PFSK-1 (cell line): ENCODE results near the gene GTPBP8.

Source experiments
- POLR2AphosphoS5 ChIP-seq: IDR thresholded peaks from 2 replicates; pipeline ENCODE4 v1.6.1; 2012; ENCODE audit warnings: low read depth, mild to moderate bottlenecking, control low read depth, low read length, moderate library complexity
- REST ChIP-seq, 2 experiments: IDR thresholded peaks; 2 replicates each; pipeline versions ENCODE4 v1.6.1 to v1.8.0; 2011 to 2012; ENCODE audit warnings: low read depth in 2 of 2, low read length in 2 of 2, control low read depth in 1 of 2, inconsistent platforms in 1 of 2, mild to moderate bottlenecking in 1 of 2, moderate library complexity in 1 of 2; ENCODE audit not compliant: insufficient read depth in 1 of 2

GRCh38 chr3:113002037-113002436 lies 11.3 kb downstream of the GTPBP8 start:
- no peak for TF ChIP-seq REST (IDR thresholded peaks at IDR 0.05; ENCODE audit: insufficient read depth in 1 of 2, low read depth in 2 of 2, low read length in 2 of 2)
- no peak for TF ChIP-seq POLR2AphosphoS5
